Uterus (tissue), 2 donors: Measurements from ENCODE around the gene MPIG6B.

Source experiments
- POLR2A ChIP-seq, 2 donors: fragments of 450-650 bp; IDR thresholded peaks; one replicate each; pipeline ENCODE4 v1.6.1; 2016; ENCODE audit warnings: antibody characterized with exemption in 2 of 2, mild to moderate bottlenecking in 1 of 2, moderate library complexity in 1 of 2
- TF ChIP-seq, protein P1 (sequence below), 4 experiments: fragments of 200-600 bp in 2 of 4; fragments of 450-650 bp in 2 of 4; sonication (generic) in 2 of 4; IDR thresholded peaks; one replicate each; pipeline ENCODE4 v1.5.1; 2016 to 2019; ENCODE audit warnings: antibody characterized with exemption in 4 of 4, mild to moderate bottlenecking in 2 of 4, moderate library complexity in 1 of 4

DNA sequence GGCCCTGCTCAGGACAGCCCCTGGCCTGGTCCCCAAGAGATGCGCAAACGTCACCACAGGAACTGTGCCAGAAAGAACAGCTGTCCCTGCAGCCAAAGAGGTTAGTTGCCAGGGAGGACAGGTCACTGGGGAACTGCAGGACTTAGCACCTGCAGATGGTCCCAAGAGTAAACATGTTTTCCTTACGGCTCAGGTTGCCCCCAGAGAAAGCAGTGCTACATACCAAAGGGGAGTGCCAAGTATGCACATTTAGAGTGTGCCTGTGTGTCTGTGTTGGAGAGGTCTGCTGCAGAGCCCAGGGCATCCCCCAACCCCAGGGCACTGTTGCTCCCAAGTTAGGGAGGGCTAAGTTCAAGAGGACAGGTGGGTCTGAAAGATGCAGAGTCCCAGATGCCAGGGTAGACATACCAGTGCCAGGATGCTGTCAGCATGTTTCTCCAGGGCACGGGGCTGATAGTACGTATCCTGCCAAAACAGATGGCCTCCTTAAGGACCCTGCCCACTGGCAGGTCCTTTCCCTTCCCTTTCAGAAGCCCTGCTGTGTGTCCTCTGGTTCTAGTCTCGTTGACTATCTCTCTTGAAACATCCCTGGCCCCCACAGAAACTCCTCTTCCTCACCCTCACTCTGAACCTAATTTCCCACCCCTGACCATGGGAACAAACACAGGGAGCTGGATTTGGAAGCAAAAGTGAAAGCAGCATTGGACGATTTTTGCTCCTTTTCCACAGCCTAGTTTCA lies 21.3 kb upstream of the MPIG6B start:
- TF ChIP-seq, protein P1, sequence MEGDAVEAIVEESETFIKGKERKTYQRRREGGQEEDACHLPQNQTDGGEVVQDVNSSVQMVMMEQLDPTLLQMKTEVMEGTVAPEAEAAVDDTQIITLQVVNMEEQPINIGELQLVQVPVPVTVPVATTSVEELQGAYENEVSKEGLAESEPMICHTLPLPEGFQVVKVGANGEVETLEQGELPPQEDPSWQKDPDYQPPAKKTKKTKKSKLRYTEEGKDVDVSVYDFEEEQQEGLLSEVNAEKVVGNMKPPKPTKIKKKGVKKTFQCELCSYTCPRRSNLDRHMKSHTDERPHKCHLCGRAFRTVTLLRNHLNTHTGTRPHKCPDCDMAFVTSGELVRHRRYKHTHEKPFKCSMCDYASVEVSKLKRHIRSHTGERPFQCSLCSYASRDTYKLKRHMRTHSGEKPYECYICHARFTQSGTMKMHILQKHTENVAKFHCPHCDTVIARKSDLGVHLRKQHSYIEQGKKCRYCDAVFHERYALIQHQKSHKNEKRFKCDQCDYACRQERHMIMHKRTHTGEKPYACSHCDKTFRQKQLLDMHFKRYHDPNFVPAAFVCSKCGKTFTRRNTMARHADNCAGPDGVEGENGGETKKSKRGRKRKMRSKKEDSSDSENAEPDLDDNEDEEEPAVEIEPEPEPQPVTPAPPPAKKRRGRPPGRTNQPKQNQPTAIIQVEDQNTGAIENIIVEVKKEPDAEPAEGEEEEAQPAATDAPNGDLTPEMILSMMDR (IDR thresholded peaks at IDR 0.05) = no peak
- TF ChIP-seq POLR2A (IDR thresholded peaks at IDR 0.05) = no peak
